ENCODE results near the gene CHRM4.

Gene CHRM4

DNA sequence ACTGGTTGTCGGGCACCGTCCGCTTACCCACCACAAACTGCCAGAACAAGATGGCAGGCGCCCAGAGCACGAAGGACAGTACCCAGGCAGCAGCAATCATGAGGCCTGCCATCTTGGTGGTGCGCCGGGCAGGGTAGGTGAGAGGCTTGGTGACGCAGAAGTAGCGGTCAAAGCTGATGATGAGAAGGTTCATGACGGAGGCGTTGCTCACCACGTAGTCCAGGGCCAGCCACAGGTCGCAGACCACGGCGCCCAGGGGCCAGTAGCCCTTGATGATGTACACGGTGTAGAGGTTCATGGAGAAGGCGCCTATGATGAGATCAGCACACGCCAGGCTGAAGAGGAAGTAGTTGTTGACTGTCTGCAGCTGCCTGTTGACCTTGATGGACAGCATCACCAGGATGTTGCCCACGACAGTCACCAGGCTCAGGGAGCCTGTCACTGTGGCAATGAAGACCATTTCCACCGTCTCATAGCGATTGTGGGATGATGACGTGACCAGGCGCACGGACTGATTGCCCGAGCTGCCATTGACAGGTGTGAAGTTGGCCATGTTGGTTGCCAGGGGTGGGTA is 5.5 kb downstream of the CHRM4 start:
- no peak for TF ChIP-seq YY1 (IDR thresholded peaks at IDR 0.05; ENCODE audit: insufficient read depth, insufficient read length)
- no peak for TF ChIP-seq SUZ12 (IDR thresholded peaks at IDR 0.05; ENCODE audit: extremely low read depth, insufficient read depth, insufficient read length)
- TF ChIP-seq ZNF274 (IDR thresholded peaks at IDR 0.05; ENCODE audit: low read depth, low read length), result no peak
- no peaks in the 10 kb centered on the region for H3K9me3 ChIP-seq (ENCODE audit: insufficient read depth, low read length)
- peaks cover 49% of the 10 kb centered on the region for H3K4me1 ChIP-seq (ENCODE audit: insufficient read depth, insufficient read length)
- peaks cover 23% of the 10 kb centered on the region for H3K36me3 ChIP-seq (ENCODE audit: insufficient read depth, insufficient read length, low read length)
- H3K27me3 ChIP-seq (ENCODE audit: insufficient read depth, insufficient read length), result peaks cover 49% of the 10 kb centered on the region
- H3K9ac ChIP-seq (ENCODE audit: insufficient read length, low read depth), result no peak overlapping the region
- DNase-seq (ENCODE audit: low read depth, low spot score), result no peak
- no peak overlapping the region for H3K4me3 ChIP-seq (ENCODE audit: insufficient read length, low read depth)

DNA sequence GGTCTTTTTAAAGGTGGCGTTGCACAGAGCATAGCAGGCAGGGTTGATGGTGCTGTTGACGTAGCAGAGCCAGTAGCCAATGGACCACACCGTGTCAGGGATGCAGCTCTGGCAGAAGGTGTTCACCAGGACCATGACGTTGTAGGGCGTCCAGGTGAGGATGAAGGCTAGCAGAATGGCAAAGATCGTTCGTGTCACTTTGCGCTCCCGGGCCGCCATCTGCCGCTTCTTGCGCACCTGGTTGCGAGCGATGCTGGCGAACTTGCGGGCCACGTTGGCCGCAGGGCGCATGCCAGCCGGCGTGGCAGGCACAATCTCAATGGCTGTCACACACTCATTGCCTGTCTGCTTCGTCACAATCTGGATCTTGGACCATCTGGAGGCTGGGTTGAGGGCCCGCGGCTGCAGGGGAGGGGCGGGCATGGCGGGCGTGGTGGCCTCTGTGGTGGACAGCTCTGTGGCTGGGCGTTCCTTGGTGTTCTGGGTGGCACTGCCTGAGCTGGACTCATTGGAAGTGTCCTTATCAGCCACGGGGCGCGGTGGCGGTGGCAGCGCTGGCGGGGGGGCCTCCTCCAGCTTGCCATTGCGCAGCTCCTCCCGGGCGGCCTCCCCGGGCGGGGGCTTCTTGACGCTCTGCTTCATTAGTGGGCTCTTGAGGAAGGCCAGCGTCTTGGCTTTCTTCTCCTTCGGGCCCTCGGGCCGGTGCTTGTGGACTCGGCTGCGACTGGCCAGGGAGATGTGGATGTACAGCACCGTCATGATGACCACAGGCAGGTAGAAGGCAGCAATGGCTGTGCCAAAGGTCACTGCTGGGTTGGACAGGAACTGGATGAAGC is 6.2 kb downstream of the CHRM4 start:
- Histone ChIP-seq H3K4me3 (ENCODE audit: insufficient read length, low read depth) (no peak overlapping the region), H3K27me3 (ENCODE audit: insufficient read depth, insufficient read length) (peaks cover 42% of the 10 kb centered on the region), H3K9me3 (ENCODE audit: insufficient read depth, low read length) (no peaks in the 10 kb centered on the region), H3K36me3 (ENCODE audit: insufficient read depth, insufficient read length, low read length) (peaks cover 23% of the 10 kb centered on the region), H3K9ac (ENCODE audit: insufficient read length, low read depth) (no peak overlapping the region), H3K4me1 (ENCODE audit: insufficient read depth, insufficient read length) (peaks cover 44% of the 10 kb centered on the region)
- TF ChIP-seq ZNF274 (IDR thresholded peaks at IDR 0.05; ENCODE audit: low read depth, low read length), result no peak
- DNase-seq (ENCODE audit: low read depth, low spot score), result no peak

DNA sequence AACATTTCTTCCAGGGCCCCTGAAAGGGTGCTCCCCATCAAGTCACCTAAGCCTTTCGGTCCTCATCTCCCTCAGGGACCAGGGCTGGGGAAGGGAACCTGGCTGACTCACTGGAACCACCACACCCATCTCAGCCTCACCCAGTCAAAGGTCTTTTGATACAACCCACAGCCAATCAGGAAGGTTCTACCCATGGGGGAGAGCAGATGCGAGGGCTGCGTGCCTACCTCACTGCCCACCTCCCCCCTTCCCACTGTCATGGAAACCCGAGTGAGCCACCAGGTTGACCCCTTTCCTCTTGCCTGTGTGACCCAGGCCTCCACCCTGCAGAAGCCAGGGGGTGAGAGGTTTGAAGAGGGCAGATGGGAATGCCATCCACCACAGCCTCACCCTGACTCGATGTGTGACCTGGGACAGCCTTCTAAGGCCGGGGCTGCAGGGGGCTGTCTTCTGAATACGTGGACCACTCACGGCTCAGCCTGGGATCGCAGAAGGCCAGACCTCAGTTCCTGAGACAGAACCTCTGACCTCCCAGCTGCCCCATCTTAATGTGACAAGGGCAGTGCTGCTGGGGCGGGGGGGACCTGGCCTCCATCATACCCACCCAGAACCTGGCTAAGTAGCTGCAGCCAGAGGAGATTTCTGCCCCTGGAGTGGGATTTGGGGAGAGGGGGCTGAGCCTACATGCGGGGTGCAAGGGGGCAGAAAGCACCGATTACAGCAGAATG is 7.4 kb downstream of the CHRM4 start:
- TF ChIP-seq YY1 (IDR thresholded peaks at IDR 0.05; ENCODE audit: insufficient read depth, insufficient read length), result no peak
- no peak for TF ChIP-seq SUZ12 (IDR thresholded peaks at IDR 0.05; ENCODE audit: extremely low read depth, insufficient read depth, insufficient read length)
- TF ChIP-seq ZNF274 (IDR thresholded peaks at IDR 0.05; ENCODE audit: low read depth, low read length), result no peak
- Histone ChIP-seq H3K27me3 (ENCODE audit: insufficient read depth, insufficient read length) (peaks cover 30% of the 10 kb centered on the region), H3K4me1 (ENCODE audit: insufficient read depth, insufficient read length) (peaks cover 36% of the 10 kb centered on the region), H3K4me3 (ENCODE audit: insufficient read length, low read depth) (no peak overlapping the region), H3K36me3 (ENCODE audit: insufficient read depth, insufficient read length, low read length) (peaks cover 26% of the 10 kb centered on the region), H3K9me3 (ENCODE audit: insufficient read depth, low read length) (no peaks in the 10 kb centered on the region), H3K9ac (ENCODE audit: insufficient read length, low read depth) (no peak overlapping the region)
- no peak for DNase-seq (ENCODE audit: low read depth, low spot score)

DNA sequence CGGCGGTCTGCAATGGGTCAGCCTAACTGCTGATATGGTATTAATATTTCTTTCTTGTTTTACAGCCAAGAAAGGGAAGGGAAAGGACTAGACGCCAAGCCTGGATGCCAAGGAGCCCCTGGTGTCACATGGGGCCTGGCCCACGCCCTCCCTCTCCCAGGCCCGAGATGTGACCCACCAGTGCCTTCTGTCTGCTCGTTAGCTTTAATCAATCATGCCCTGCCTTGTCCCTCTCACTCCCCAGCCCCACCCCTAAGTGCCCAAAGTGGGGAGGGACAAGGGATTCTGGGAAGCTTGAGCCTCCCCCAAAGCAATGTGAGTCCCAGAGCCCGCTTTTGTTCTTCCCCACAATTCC is 8.2 kb downstream of the CHRM4 start:
- Histone ChIP-seq H3K9ac (ENCODE audit: insufficient read length, low read depth) (peak overlapping the region; percentile 92), H3K9me3 (ENCODE audit: insufficient read depth, low read length) (no peaks in the 10 kb centered on the region), H3K36me3 (ENCODE audit: insufficient read depth, insufficient read length, low read length) (peaks cover 34% of the 10 kb centered on the region), H3K27me3 (ENCODE audit: insufficient read depth, insufficient read length) (peaks cover 22% of the 10 kb centered on the region), H3K4me3 (ENCODE audit: insufficient read length, low read depth) (peak overlapping the region; percentile 10), H3K4me1 (ENCODE audit: insufficient read depth, insufficient read length) (peaks cover 34% of the 10 kb centered on the region)
- DNase-seq (ENCODE audit: low read depth, low spot score), result no peak
- TF ChIP-seq ZNF274 (IDR thresholded peaks at IDR 0.05; ENCODE audit: low read depth, low read length) (no peak), YY1 (IDR thresholded peaks at IDR 0.05; ENCODE audit: insufficient read depth, insufficient read length) (no peak), SUZ12 (IDR thresholded peaks at IDR 0.05; ENCODE audit: extremely low read depth, insufficient read depth, insufficient read length) (no peak)

DNA sequence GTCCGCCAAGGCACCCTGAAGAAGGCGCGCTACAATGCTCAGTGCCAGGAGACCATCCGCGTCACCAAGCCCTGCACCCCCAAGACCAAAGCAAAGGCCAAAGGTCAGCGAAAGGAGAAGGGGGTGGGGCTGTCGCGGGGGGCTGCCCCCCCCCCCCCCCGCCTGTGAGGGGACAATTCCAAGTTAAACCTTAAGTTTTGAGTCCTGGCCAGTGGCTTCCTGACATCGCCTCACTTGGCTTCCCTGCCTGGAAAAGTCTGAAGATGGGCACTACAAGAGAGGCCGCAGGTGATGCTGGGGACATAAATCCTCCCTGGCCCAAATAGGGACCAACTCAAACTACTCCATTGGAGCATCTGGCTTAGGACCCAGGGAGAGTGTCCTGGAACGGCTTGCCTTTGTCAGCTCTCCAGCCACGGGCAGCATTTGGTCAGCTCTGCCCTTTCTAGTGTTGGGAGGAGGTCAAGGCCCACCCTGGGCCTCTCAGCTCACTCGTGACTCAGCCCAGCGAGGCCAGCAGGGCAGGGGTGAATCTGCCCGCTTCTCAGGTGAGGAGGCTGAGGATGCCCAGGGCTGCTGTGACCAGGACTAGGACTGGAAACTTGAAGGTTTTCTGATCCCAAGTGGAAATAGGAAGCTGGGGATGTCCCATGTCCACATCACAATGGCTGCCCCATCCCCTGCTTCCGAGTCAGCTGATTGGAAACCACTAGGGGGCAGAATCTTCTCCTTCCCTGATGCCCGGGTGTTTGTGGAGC is 8.8 kb downstream of the CHRM4 start:
- DNase-seq (ENCODE audit: low read depth, low spot score), result no peak
- Histone ChIP-seq H3K4me3 (ENCODE audit: insufficient read length, low read depth) (peak overlapping the region; percentile 98), H3K9ac (ENCODE audit: insufficient read length, low read depth) (peak overlapping the region; percentile 92), H3K36me3 (ENCODE audit: insufficient read depth, insufficient read length, low read length) (peaks cover 39% of the 10 kb centered on the region), H3K27me3 (ENCODE audit: insufficient read depth, insufficient read length) (peaks cover 16% of the 10 kb centered on the region), H3K4me1 (ENCODE audit: insufficient read depth, insufficient read length) (peaks cover 32% of the 10 kb centered on the region), H3K9me3 (ENCODE audit: insufficient read depth, low read length) (no peaks in the 10 kb centered on the region)
- TF ChIP-seq ZNF274 (IDR thresholded peaks at IDR 0.05; ENCODE audit: low read depth, low read length) (no peak), YY1 (IDR thresholded peaks at IDR 0.05; ENCODE audit: insufficient read depth, insufficient read length) (peak; percentile 59)

DNA sequence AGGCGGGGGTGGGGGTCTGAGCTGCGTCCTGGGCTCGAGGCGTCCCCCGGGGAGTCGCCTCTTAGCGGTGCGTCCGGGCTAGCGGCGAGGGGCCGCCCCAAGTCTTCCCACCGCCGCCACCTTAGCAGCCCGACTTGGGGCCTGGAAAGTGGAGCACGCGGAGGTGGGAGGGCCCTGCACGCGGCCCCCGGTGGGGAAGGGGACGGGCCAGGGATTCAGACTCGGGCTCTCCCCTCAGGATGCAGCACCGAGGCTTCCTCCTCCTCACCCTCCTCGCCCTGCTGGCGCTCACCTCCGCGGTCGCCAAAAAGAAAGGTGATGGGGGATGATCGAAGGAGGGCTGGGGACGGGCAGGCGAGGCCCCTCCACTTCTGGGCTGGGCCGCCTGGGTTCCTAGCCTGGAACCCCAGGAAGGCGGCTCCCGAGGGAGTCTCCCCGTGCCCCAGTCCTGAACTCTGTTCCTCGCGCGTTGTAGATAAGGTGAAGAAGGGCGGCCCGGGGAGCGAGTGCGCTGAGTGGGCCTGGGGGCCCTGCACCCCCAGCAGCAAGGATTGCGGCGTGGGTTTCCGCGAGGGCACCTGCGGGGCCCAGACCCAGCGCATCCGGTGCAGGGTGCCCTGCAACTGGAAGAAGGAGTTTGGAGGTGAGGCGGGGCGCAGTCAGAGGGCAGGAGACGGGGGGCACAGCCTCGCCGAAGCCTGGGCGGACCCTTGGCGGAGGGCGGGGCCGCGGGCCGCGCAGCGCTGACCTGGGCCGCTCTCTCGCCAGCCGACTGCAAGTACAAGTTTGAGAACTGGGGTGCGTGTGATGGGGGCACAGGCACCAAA is 9.5 kb downstream of the CHRM4 start:
- H3K4me1 ChIP-seq (ENCODE audit: insufficient read depth, insufficient read length), result peaks cover 27% of the 10 kb centered on the region

More for the DNA sequence above, 9.5 kb downstream of the CHRM4 start:
- peak overlapping the region; percentile 98 for H3K4me3 ChIP-seq (ENCODE audit: insufficient read length, low read depth)
- TF ChIP-seq SUZ12 (IDR thresholded peaks at IDR 0.05; ENCODE audit: extremely low read depth, insufficient read depth, insufficient read length) (no peak), ZNF274 (IDR thresholded peaks at IDR 0.05; ENCODE audit: low read depth, low read length) (no peak), YY1 (IDR thresholded peaks at IDR 0.05; ENCODE audit: insufficient read depth, insufficient read length) (no peak)
- H3K9me3 ChIP-seq (ENCODE audit: insufficient read depth, low read length), result no peaks in the 10 kb centered on the region
- no peak for DNase-seq (ENCODE audit: low read depth, low spot score)
- H3K36me3 ChIP-seq (ENCODE audit: insufficient read depth, insufficient read length, low read length), result peaks cover 47% of the 10 kb centered on the region
- peak overlapping the region; percentile 92 for H3K9ac ChIP-seq (ENCODE audit: insufficient read length, low read depth)
- peaks cover 8% of the 10 kb centered on the region for H3K27me3 ChIP-seq (ENCODE audit: insufficient read depth, insufficient read length)

All from NT2/D1 (cell line).